GM19238 (cell line): ENCODE results near the gene RPEL1.
"Not testable (repeated sequence)": the region's sequence is repeated elsewhere in the genome, so short reads cannot be mapped to it uniquely, and the experiment has no call there.

Experiments
- DNase-seq: peaks from one replicate; pipeline ENCODE4 v3.0.0; 2011; ENCODE audit warnings: low spot score; ENCODE audit not compliant: insufficient read length

The RPEL1 gene

GRCh38 chr10:103245587-103245986, at the start of gene RPEL1:
Gene RPEL1 (plus strand): TSS chr10:103245887. CDS start chr10:103245997, 110 bp downstream.
- not testable (repeated sequence) for DNase-seq

GRCh38 chr10:103196516-103196915, 49.2 kb upstream of the RPEL1 start:
- no peak for DNase-seq

GRCh38 chr10:103197174-103197573, 48.5 kb upstream of the RPEL1 start:
- DNase-seq, result no peak

- no peak for DNase-seq
Measured at GRCh38 chr10:103197903-103198302, 47.8 kb upstream of the RPEL1 start.

- no peak for DNase-seq
Measured at GRCh38 chr10:103198648-103199047, 47.0 kb upstream of the RPEL1 start.

- no peak for DNase-seq
Measured at GRCh38 chr10:103199488-103199887, 46.2 kb upstream of the RPEL1 start.

- no peak for DNase-seq
Measured at GRCh38 chr10:103202319-103202718, 43.4 kb upstream of the RPEL1 start.

DNA sequence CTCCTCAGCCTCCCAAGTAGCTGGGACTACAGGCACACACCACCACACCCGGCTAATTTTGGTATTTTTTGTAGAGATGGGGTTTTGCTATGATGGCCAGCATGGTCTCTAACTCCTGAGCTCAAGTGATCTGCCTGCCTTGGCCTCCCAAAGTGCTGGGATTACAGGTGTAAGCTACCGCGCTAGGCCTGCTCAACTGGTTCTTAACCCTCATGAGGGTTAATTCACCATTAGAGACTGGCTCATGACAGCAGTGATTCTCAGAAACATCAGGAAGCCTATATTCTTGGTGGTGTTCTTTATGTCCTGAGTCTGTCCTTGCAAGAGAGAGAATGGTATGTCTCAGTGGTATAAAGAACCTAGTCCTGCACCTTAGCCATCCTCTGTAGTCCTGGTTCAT, 42.2 kb upstream of the RPEL1 start:
- DNase-seq, result no peak

DNA sequence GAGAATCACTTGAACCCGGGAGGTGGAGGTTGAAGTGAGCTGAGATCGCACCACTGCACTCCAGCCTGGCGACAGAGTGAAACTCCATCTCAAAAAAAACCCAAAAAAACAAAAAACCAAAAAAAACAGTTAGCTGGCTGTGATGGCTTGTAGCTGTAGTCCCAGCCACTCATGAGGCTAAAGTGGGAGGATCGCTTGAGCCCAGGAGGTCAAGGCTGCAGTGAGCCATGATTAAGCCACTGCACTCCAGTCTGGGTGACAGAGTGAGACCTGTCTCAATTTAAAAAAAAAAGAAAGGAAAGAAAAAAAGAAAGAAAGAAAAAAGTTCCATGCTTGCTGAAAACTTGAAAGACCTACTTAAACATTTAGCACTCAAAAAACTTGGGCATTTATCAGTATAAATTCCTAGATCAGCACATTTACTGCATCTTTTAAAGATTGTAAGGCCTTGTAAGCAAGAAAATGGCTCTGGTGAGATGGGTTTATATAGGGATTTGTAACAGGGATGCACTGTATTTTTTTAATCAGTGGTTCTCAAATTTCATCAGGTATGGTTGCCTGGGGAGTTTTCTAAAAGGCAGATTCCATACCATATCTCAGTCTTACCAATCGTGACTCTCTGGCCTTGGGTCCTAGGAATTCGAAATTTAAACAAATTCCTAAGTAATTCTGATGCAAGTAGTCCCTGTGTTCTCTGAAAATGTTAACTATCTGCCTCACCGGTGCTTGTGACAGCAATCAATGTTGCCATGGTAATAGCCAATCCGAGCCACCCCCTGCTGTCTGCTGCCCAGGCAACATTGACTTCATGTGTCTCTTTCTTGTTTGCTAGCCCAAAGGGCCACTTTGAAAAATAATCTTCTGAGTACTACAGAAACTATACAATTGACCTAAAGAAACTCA, 41.1 kb upstream of the RPEL1 start:
- no peak for DNase-seq

DNA sequence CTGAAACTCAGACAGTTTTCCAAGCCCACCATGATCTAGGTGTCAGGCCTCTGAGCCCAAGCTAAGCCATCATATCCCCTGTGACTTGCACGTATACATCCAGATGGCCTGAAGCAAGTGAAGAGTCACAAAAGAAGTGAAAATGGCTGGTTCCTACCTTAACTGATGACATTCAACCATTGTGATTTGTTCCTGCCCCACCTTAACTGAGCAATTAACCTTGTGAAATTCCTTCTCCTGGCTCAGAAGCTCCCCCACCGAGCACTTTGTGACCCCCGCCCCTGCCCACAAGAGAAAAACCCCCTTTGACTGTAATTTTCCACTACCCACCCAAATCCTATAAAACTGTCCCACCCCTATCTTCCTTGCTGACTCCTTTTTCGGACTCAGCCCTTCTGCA, 40.3 kb upstream of the RPEL1 start:
- not testable (repeated sequence) for DNase-seq

GRCh38 chr10:103206715-103207114, 39.0 kb upstream of the RPEL1 start:
- DNase-seq, result not testable (repeated sequence)

GRCh38 chr10:103207141-103207540, 38.5 kb upstream of the RPEL1 start:
- DNase-seq, result no peak

DNA sequence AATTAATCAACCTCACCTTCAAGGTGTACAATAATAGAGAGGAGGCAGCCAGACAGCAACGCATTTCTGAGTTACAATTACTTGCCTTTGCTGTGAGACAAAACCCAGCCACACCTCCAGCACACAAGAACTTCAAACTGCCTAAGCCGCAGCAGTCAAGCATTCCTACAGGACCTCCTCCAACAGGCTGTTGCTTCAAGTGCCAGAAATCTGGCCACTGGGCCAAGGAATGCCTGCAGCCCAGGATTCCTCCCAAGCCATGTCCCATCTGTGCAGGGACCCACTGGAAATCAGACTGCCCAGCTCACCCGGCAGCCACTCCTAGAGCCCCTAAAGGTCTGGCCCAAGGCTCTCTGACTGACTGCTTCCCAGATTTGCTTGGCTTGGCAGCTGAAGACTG, 38.0 kb upstream of the RPEL1 start:
- DNase-seq, result not testable (repeated sequence)

GRCh38 chr10:103210262-103210661, 35.4 kb upstream of the RPEL1 start:
- DNase-seq, result not testable (repeated sequence)

DNA sequence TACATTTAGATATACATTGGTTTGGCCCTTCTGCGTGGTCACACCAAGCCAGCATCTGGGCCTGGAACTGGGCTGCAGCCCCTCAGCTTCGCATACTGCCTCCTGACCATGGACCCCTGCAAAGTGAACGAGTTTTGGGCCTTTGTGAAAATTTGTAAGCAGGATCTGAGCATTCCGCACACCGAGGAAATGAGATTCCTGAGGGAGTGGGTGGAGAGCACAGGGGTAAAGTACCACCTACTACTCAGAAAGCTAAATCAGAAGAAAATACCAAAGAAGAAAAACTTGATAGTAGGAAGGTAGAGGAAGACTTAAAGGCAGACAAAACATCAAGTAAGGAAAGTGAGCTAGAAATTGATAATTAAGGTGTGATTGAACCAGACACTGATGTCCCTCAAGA, 30.1 kb upstream of the RPEL1 start:
- no peak for DNase-seq

DNA sequence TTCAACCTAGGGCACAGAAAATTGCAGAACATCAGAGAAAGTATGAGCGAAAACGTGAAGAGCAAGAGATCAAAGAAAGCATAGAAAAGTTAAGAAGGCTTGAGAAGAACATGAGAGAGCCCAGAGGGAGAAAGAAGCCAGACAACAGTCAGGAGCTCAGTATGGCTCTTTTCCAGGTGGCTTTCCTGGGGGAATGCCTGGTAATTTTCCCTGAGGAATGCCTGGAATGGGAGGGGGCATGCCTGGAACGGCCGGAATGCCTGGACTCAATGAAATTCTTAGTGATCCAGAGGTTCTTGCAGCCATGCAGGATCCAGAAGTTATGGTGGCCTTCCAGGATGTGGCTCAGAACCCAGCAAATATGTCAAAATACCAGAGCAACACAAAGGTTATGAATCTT, 29.3 kb upstream of the RPEL1 start:
- not testable (repeated sequence) for DNase-seq

- DNase-seq, result no peak
Measured at GRCh38 chr10:103224133-103224532, 21.6 kb upstream of the RPEL1 start.

DNA sequence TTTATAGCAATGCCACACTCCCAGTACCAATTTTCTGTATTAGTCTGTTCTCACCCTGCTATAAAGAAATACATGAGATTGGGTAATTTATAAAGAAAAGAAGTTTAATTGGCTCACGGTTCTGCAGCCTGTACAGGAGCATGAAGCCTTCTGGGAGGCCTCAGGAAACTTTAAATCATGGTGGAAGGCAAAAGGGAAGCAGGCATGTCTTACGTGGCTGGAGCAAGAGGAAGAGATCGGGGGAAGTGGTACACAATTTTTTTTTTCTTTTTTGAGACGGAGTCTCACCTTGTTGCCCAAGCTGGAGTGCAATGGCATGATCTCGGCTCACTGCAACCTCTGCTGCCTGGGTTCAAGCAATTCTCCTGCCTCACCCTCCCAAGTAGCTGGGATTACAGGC, 21.0 kb upstream of the RPEL1 start:
- not testable (repeated sequence) for DNase-seq

GRCh38 chr10:103225939-103226338, 19.7 kb upstream of the RPEL1 start:
- DNase-seq, result no peak

- no peak for DNase-seq
Measured at GRCh38 chr10:103227416-103227815, 18.3 kb upstream of the RPEL1 start.

DNA sequence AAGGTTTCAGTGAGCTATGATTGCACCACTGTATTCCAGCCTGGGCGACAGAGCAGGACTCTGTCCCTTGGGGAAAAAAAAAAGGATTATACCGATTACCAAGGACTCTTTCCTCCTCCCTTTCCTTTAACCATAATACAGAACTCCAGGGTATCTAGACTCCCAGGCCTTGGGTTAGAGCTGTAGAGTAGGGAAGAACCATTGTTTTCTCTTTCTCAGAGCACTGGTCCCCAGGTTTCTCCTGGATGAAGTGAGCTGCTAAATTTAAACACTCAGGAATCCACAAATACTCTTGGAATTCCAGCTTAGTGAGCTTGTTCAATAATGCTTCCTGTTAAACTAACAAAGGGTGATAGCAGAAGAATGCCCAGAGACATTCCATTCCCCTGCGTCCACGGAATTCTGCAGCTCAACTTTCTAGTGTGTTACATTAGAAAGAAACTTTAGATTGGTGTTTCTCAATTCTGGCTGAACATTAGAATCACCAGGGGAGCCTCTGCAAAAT, 14.6 kb upstream of the RPEL1 start:
- no peak for DNase-seq

- DNase-seq, result no peak
Measured at GRCh38 chr10:103232131-103232673, 13.5 kb upstream of the RPEL1 start.
